Stimulated activated CD4-positive, alpha-beta T cell treated with anti-CD3 and anti-CD28 coated beads, Interleukin-1b, Interleukin-23, amount 100 ng/mL, for 4 hours (primary cell): ENCODE results near the gene SUGP1.
"Not testable (repeated sequence)": the region's sequence is repeated elsewhere in the genome, so short reads cannot be mapped to it uniquely, and the experiment has no call there.

Experiments used
- DNase-seq, 2 donors: peaks; one replicate each; pipeline ENCODE4 v3.0.0-alpha.2; 2020; ENCODE audit warnings: low read depth in 2 of 2

SUGP1 gene, protein sequence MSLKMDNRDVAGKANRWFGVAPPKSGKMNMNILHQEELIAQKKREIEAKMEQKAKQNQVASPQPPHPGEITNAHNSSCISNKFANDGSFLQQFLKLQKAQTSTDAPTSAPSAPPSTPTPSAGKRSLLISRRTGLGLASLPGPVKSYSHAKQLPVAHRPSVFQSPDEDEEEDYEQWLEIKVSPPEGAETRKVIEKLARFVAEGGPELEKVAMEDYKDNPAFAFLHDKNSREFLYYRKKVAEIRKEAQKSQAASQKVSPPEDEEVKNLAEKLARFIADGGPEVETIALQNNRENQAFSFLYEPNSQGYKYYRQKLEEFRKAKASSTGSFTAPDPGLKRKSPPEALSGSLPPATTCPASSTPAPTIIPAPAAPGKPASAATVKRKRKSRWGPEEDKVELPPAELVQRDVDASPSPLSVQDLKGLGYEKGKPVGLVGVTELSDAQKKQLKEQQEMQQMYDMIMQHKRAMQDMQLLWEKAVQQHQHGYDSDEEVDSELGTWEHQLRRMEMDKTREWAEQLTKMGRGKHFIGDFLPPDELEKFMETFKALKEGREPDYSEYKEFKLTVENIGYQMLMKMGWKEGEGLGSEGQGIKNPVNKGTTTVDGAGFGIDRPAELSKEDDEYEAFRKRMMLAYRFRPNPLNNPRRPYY

DNA sequence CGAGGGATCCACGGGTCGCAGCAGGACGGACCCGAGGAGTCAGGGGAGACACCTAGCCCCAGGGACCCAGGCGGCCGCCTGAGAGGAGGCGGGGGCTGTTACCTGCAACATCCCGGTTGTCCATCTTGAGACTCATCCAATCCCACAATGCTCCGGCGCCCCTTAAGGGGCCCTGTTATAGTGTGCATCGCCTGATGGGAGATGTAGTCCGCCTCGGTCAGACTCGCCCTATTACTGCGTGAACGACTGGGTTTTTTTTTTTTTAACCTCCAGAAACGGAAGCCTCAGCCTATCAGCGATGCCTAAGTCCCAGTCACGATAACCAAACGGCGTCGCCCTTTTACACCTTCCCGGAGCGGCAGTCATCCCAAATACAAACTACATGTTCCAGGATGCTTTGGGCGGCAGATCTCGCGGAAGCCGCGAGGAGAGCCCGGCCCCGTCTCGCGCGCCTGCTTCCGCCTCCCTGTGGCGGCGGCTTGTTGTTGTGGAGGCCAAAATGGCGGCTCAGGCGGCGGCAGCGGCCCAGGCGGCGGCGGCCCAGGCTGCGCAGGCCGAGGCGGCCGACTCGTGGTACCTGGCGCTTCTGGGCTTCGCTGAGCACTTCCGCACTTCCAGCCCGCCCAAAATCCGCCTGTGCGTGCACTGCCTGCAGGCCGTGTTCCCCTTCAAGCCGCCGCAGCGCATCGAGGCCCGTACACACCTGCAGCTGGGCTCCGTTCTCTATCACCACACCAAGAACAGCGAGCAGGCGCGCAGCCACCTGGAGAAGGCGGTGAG lies at the start of gene SUGP1, which contains the start of gene MAU2:
TSS of gene SUGP1 (minus strand) at position 149 of the 780 bp plus-strand sequence. CDS start at position 136, 13 bp downstream.
TSS of gene MAU2 (plus strand) at position 469 of the 780 bp plus-strand sequence. CDS start at position 500, 31 bp downstream.
- DNase-seq, result peak; percentile 81 to 82

DNA sequence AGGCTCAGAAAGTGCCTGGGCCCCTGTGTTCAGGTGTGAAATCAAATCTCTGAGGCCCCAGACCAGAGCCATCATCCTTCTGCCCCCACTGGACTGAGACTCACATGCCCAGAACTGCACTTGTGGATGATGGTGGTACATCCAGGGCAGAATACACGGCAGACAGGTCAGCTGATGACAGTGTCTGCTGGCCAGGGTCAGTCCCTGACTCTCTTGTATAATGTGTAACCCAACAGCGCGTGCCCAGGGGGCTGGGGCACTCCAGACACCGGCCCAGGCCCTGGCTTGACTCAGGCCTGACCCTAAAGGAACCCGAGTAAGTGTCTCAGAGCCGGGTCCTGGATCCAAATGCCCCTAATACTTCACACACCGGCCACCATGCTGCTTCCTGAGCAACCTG lies 47.8 kb upstream of the SUGP1 start:
- DNase-seq, result no peak

DNA sequence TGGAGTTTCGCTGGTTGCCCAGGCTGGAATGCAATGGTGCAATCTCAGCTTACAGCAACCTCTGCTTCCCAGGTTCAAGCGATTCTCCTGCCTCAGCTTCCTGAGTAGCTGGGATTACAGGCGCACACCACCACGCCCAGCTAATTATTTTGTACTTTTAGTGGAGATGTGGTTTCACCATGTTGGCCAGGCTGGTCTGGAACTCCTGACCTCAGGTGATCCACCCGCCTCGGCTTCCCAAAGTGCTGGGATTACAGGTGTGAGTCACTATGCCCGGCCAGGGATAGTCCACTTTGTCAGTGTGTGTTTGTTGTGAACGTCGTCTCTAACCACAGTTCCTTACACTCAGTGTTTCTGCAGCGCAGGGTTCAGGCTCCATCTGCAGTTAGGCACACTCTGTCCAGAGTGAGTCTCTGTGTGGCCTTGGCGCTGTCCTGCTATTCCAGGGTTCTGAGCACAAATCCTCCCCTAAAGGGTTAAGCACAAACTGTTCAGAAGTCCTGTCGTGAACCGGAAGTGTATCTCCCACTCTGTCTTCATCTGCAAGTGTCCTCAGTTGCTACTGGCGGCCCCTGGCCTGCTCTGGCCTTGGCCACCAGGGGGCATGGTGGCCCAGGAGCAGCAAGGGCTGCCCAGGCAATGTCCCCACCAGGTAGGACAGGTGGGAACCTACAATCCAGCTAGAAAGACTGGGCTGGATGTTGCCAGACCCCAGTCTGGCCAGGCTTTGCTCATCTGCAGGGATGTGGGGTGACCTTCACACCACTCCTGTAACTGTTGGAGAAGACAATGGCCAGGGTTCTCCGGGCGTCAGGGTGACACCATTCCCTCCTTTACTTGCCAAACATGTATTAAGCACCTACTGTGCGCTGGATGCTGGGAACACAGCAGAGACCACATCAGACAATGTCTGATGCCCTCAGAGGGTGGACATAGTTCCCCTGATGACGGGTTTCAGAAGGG lies 46.4 kb upstream of the SUGP1 start:
- peak; percentile 61 to 62 for DNase-seq

DNA sequence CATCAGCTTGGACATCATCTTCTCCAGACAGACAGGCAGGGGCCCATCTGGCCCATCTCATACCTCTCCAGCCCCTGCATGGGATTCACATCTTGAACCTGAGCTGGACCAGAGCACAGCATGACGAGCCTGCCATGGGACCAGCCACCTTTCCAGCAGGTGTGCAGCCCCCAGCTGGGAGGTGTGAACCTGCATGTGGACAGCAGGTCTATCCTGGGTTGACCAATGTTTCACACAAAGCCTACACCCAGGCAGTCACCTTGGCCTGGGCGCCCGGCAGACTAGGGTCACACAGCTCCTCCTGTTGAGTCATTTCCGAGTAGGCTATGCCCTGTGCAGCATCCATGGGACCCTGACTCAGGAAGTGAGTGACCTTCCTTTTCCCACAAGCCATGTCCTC lies 41.8 kb upstream of the SUGP1 start:
- DNase-seq, result no peak

DNA sequence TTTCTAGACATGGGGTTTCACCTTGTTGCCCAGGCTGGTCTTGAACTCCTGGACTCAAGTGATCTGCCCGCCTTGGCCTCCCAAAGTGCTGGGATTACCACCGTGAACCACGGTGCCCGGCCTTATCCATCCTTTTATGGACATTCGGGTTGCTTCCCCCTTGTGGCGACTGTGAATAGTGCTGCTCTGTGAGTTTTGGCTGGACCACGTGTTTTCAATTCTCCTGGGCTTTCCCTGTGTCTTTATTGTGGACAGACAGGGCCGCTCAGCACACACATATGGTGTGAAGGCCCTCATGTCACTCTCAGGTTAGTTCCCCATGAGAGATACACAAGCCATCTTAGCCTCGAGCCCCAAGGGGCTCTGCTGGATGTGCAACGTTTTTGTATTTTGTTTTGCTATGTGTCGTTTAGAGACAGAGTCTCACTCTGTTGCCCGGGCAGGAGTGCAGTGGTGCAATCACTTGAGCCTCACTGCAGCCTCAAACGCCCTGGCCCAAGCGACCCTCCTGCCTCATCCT lies 40.8 kb upstream of the SUGP1 start:
- DNase-seq, result peak; percentile 53 to 57

DNA sequence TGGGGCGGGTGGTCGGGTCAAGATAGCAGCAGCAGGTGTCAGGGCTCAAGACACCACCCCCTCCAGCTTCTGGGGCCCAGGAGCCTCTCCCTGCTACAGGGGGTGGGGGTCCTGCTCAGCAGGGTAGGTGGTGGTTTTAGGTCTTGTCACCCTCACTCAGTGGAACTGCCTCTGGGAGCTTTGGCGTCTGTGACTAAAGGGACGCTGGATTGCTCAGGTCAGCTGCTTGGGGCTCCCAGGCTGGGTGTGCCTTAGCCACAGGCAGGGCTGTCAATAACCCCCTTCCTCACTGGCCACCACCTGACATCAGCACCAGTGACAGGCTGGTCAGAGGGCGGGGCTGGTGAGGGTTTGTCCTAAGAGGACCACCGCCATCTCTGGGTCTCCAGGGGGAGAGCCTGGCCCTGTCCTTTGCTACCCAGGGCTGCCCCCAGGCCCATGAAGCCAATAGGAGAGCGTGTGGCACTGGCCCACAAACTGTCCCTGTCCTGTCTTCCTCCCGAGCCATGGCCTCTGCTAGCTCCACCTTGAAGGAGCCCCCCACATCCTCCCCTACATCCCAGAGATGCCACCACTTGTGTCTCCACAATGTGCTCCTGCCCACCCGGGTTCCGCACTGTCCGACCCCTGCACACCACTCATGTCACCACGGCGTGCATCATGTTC lies 36.7 kb upstream of the SUGP1 start:
- no peak for DNase-seq

DNA sequence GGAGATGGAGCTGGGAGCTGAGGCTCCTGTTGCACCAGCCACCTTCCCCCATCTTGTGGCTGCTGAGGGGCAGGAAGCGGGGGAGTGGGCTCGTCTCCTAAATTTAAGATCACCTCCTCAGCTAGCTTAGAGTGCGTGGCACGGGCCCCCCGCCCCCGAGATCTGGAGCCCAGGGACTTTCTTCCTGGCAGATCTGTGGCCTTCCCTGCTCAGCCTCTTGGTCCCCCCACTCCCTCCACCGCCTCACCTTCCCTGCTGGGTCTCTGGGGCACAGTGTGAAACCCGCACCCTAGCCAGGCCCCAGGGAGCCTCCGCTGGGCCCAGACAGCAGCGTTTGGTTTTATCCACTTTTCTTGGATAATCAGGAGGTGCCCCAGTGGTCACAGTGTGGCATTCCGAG lies 36.2 kb upstream of the SUGP1 start:
- DNase-seq, result no peak

DNA sequence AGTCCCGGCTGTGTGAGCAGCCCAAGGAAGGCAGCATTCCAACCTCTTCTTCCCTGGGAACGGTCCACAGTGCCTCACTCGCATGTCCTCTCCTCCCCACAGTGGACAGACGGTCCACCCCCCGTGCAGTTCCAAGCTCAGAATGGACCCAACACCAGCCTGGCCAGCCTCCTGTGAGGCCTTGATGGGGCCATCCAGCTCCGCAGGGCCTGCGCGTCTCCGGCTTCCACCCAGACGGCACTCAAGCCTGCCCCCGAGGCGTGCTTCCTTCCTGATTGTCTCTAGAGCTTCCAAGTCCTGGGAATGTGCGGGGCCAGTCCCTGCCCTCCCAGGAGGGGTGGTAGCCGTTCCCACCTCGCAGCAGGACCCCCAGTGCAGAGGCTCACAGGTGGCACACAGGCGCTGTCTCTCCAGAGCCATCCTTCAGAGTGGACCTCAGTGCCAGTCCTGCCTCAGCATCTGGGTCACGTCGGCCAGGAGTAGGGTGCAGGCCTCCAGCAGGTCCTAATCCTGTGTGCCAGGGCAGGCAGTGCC lies 35.4 kb upstream of the SUGP1 start:
- DNase-seq, result no peak

DNA sequence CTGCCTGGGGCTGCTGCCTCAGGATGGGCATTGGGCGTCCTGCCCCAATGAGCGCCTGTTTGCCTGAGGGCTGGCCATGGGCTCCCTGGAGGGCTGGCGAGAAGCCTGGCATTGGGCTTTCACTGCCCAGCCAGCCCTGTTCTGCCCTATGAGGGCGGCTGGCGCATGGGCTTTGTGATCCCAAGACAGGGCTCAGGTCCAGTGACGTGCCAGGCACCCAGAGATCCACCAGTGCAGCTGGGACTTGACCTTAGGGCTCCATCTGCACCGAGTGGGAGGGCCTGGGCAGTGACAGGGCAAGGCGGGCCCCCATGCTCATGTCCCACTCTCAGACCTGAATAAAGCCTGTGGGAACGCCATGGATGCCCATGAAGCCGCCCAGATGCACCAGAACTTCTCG lies 34.6 kb upstream of the SUGP1 start:
- no peak for DNase-seq

DNA sequence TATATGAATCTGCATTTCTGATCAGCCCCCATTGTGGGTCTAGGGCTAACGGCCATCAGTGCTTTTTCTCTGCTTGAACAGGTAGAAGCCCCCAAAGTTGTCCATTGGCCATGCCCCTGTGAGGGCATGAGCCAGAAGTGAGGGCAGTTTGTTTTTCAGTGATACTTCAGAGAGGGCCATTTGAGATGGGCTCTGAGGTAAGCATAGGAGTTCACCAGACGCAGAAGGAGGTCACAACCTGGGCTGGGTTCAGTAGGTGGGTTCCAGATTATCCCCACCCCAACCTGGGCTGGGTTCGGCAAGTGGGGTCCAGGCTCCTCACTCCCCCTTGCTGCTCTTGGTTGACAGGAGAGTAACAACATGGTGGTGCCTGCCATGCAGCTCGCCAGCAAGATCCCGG lies 33.7 kb upstream of the SUGP1 start:
- DNase-seq, result no peak

DNA sequence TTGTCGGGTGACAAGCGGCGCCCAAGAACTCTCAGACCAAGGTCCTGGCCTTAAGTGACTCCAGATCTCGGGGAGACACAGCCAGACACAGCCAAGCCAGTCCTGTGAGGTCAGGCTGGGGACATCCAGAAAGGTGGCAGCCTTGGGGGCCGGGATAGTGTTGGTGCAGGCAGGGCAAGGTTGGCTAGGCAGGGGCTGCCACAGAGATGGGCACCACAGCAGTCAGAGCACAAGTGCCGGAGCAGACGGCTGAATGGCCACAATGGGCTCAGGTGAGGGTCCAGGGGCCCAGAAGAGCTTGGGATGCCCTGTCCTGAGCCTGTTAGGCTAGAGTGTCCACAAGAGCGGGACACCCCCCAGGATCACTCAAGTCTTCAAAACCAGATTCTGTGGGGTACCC lies 32.5 kb upstream of the SUGP1 start:
- no peak for DNase-seq

DNA sequence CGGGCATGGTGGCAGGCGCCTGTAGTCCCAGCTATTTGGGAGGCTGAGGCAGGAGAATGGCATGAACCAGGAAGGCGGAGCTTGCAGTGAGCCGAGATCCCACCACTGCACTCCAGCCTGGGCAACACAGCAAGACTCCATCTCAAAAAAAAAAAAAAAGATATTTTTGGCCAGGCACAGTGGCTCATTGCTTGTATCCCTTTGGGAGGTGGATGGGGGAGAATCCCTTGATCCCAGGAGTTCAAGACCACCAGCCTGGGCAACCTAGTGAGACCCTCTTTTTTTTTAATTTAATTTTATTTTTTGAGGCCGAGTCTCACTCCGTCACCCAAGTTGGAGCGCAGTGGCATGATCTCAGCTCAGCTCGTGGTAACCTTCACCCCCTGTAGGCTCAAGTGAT lies 30.4 kb upstream of the SUGP1 start:
- not testable (repeated sequence) for DNase-seq

DNA sequence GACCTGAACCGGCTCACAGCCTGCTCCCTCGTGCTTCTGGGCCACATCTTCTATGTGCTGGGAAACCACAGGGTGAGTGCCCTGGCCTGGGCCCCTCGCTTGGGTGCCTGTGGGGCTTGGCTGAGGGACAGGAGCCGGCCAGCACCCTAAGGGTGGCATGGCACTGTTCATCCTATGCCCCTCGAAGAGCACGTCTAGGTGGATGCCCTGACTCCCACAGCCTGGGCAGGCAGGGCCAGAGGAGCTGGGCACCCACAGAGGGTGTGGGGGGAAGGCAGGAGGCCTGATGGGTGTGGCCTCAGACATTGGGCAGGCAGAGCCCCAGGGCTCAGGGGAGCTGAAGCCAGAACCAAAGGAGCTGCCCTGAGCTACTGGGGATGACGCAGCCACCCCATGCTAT lies 29.1 kb upstream of the SUGP1 start:
- DNase-seq, result no peak

DNA sequence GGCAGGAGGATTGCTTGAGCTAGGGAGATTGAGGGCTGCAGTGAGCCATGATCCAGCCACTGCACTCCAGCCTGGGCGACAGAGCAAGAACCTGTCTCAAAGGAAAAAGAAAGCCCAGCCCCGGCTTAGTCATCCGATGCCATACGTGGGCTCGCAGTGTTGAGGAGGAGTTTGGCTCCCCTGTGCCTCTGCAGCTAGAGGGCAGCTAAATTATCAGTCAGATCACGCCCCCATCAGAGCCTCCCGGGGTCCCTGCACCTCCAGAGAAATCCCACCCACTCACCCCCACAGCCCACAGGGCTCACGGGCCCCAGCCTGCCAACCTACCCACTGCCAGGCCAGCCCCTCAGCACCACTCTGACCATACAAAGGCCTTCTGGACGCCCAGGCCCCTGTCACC lies 28.0 kb upstream of the SUGP1 start:
- DNase-seq, result no peak

DNA sequence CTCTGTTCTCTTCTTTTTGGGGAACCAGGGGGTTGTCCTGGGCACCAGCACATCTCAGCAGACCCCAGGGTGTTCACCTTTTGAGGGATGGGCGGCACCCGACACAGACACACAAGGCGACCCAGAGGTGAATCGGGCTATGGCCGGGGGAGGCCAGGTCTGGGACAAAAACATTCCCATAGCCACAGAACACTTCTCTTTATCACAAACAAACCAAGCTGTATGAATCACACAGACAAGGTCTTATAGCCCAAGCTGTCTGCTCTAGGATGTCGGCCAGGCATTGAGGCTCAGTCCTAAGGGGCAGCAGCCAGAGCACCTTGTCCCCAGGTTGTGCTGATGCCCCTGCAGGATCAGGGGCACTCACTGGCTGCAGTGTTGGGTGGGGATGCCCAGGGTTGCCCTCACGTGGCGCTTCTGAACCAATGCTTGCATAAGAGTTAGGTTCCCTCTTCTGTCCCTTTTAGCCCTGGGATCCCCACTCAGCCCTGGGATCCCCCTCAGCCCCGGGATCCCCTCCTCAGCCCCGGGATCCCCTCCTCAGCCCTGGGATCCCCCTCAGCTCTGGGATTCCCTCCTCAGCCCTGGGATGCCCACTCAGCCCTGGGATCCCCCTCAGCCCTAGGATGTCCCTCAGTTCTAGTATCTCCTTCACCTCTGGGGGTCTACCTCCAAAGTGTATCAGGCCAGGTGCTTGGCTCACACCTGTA lies 27.2 kb upstream of the SUGP1 start:
- no peak for DNase-seq

DNA sequence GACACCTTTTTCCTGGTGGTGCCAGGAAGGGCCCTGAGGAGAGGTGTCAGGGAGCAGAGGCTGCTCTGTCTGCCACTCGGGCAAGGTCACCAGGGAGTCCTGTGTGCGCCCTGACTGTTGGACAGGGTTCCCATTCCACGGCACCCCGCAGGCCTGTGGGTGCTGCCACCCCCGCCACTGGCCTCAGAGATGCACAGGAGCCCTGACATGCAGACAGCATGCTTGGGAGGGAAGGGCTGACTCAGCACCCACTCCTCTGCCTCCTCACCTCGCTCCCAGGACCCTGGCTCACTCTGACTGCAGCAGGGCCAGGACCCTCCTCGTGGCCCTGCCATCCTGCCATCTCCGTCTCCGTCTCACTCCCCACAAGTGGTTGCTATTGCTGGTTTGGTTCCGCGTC lies 25.7 kb upstream of the SUGP1 start:
- DNase-seq, result no peak

DNA sequence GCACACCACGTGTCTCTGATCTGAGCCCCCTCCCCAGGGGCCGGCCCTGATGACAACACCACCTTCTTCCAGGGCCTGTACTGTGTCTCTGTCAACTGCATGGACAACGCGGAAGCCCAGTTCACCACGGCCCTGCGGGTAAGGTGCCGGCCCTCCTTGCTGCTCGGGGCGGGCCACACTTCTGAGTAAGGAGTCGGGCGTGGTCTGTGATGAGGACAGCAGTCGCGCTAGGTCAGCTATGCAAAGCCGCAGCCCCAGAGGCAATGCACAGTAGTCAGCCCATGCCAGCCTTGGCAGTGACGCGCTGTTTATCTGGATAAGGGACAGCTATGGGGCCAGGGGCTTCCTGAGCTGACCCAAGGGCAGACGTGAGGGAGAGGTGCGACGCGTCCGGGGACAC lies 24.9 kb upstream of the SUGP1 start:
- DNase-seq, result no peak

DNA sequence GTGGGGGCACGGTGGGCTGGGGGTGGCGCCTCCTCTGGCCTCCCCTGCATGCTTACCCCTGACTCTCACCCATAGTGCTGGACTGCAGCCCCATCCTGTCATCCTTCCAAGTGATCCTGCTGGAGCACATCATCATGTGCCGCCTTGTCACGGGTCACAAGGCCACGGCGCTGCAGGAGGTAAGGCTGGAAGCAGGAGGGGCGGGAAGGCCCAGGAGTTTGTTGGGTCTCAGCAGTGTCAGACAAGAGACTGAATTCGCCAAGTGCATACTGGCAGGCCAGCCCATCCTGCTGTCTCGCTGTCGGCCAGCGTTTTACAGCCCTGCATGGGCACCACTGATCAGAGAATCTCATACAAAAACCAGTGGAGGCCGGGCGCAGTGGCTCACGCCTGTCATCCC lies 23.5 kb upstream of the SUGP1 start:
- no peak for DNase-seq

DNA sequence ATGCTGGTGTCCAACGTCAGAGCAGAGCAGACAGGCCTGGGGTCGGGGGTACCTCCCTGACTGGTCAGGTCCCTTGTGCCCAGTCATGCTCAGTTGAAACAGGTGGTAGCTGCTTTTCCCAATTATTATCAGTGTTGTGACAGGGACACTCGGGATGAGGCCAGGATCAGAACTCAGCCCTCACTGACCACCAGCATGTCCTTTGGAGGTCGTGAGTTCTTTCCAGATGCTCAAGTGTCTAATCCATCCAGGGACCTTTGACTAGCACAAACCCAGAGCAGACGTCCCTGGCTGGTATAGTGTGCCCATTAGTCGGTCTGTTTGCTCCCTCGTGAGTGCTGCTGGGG lies 22.7 kb upstream of the SUGP1 start:
- no peak for DNase-seq
